HG02623 (cell line): ENCODE data around the gene PRG3.
A peak's percentile ranks its signal among the peaks of the same experiment; 100 is the strongest.
"Not testable (repeated sequence)": the region's sequence is repeated elsewhere in the genome, so short reads cannot be mapped to it uniquely, and the experiment has no call there.

Experiments
- ATAC-seq: cut with Tn5 transposase; IDR thresholded peaks from one replicate; pipeline ENCODE4 v1.9.1; 2021; ENCODE audit warnings: moderate library complexity; ENCODE audit not compliant: unreplicated experiment

Gene PRG3

DNA sequence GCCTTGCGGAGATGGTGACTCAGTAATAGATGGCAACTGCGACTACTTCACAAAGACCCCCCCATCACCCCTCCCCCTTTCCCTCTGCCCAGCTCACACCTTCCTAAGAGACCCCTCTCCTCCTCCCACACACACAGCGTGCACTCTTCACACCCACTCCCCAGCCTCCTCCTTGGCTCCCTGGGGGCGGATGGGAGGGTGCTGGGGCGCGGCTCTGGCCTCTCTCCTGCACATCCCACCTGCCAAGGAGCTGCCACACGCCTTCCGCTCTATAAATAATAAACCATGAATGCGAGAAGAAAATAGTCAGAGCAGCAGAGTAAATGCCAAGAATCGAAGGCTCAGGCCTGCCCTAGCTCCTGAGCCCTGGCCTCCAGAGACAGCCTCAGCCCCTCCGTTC is 38.2 kb downstream of the PRG3 start:
- ATAC-seq = no peak

DNA sequence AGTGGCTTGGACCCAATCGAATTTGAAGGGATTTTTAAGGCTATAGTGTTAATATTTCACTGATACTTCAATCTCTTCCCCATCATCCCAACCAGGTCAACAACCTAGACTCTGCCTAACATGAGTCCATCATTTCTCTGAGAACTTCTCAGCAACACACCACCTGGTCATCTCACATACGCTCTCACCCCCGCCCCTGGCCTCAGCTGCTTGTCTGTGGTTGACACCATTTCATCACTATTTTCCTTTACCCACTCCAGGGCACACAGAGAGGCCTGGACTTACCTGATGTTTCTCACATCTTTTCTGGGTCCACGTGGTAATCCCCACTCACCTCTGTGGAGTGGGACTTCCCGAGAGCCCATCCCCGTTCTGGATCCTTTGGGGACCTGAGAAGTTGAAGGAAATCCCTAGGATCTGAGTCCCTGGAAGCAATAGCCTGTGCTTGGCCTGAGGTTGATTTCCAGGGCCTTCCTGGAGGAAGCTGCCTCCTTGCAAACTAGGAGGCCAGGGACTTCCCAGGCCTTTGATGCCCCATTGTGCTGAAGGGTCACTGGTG is 39.6 kb downstream of the PRG3 start:
- ATAC-seq = no peak

DNA sequence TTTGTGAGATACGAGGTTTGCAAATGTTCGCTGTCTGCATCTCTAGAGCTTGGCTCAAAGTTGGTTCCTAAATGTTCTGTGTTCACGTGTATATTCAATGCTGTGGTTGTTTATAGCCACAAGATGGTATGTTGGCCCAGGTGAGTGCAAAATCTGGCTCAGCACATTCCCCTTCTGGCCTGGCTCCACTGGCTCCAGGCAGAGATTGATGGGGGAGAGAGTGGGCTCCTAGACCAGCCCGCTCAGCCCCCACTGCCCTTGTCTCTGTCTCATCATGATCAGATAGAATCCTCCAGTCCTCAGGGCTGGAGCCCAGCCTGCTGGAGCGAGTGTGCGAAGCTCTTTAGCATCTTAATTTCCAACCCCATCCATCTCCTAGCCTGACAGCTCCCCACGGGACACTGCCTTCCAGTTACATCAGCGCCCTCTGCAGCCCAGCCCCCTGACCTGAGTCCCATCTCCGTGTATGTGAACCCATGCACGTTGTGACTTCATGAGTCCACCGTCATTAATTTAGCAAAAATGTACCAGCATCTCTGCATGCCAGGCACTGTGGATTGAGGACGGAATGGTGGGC is 40.8 kb downstream of the PRG3 start:
- ATAC-seq = no peak

DNA sequence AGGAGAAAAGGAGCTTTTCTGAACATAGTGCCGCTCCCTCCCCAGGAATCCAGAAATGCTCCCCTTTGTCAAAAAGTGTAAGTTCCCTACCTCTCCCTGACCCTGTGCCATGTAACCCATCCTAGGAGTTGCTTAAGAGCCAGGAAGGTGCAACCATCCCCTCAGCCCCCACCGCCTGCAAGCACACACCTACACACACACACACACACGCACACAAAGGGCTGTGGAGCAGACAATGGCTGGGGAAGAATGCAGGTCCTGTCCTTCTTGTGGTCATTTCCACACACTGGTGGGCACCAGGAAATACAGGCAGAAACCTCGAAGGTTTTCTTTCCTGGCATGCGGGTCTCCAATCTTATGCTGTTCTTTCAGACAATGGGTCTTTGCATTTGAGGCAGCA is 41.6 kb downstream of the PRG3 start:
- no peak for ATAC-seq

DNA sequence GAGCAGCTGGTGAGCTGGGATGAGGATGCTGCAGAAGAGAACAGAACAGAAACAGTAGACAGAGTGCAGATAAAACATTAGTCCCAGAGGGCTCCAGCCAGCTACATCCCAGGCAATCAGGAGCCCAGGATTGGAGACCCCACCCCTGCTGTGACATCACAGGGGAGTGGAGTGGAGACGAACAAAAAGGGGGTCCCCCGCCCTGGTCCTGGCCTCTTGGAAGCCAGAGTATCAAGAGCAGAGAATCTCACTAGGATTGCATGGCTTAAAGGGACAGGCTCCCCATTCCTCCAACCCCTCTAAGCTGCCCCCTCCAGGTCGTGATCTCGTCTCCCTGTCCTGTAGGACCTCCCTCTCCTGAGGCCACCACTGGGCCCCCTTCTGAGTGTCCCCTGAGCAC is 42.8 kb downstream of the PRG3 start, which contains the start of gene P2RX3:
Gene P2RX3, plus strand, starts transcription at position 211 of the 400 bp plus-strand sequence. CDS start 199 bp downstream, outside the sequence.
- no peak for ATAC-seq

DNA sequence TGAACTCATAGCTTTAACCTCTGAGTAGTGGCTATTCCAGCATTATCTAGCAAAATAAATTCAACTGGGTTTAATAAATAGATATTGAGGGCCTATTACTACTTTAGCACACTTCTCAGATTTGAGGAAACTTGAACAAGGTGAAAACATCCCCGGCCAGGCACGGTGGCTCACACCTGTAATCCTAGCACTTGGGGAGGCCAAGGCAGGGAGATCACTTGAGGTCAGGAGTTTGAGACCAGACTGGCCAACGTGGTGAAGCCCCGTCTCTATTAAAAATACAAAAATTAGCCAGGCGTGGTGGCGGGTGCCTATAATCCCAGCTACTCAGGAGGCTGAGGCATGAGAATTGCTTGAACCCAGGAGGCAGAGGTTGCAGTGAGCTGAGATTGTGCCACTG is 44.1 kb downstream of the PRG3 start:
- not testable (repeated sequence) for ATAC-seq

DNA sequence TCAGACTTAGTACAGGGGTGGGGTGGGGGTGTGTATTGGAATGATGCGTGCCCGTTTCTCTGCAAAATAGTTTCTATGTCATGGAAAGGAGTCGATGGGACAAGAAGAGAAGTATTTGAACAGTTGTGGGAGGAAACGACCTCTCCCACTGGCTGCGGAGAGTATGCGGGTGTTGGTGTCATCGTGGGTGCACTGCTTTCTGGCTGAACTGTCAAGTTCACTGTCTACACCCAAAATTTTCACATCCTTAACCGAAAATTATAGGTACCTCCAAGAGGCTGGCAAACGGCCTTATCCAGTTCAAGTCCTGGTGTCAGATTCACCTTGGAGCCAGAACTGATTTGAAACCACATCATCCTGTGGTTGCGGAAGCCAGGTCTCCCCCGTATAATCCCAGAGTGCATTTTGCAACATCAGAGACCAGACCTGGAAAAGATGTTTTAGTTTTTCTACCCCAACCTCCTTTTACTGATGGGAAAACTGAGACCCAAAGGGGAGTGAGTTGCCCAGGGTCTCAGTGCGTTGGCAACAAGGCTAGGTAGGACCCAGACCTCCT is 44.8 kb downstream of the PRG3 start:
- no peak for ATAC-seq

DNA sequence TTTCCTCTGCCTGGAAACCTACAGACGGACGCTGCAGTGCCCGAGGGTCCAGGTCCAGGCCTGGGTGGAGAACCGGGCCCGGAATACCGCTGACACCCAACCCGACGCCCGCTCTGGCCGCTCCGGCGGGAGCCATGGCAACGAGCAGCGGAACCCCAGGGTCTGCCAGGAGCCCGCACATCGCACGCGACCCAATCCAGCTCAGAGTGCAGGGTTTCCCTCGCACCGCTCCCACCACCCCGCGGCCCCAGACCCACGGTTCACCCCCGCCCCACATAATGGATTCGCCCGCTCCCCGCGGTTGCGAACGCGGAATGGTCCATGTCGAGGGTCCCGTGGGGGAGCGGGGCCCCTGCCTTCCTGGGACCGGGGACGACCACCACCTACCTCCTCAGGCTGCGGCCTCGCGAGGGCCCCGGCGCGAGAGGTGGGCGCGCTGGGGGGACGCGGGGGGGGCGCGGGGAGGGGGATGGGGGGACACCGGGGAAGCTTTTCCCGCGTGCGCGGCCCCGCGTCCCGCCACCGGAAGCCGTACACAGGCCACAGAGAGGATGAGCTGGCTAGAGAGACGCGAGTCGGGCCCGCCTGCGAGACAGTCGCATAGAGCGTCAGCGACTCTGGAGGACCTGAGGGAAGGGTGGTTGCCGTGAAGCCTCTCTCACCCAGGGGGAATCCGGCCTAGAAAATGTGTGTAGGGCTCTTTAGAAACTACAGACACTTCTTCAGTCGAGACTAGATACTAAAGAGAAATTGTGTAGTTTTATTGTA is 45.4 kb downstream of the PRG3 start, which contains the start of gene SSRP1:
Gene SSRP1, minus strand, starts transcription at position 550 of the 768 bp plus-strand sequence. CDS start 771 bp downstream, outside the sequence.
- ATAC-seq = peak; percentile 99

DNA sequence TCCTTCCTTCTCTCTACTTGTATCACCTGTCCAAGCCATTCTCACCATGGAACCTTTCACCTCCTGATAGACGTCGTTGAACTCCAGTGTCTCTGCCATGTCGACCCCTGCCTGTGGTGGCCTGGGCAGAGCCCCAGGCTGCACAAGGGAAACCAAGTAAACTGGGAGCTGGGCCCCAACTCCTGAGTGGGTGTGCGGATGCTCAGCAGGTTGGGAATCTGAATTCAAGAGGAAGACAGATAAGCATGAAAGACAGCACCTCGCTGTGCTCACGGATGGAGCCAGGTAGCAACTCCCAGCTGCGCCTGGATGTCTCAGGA is 46.0 kb downstream of the PRG3 start:
- ATAC-seq = no peak

DNA sequence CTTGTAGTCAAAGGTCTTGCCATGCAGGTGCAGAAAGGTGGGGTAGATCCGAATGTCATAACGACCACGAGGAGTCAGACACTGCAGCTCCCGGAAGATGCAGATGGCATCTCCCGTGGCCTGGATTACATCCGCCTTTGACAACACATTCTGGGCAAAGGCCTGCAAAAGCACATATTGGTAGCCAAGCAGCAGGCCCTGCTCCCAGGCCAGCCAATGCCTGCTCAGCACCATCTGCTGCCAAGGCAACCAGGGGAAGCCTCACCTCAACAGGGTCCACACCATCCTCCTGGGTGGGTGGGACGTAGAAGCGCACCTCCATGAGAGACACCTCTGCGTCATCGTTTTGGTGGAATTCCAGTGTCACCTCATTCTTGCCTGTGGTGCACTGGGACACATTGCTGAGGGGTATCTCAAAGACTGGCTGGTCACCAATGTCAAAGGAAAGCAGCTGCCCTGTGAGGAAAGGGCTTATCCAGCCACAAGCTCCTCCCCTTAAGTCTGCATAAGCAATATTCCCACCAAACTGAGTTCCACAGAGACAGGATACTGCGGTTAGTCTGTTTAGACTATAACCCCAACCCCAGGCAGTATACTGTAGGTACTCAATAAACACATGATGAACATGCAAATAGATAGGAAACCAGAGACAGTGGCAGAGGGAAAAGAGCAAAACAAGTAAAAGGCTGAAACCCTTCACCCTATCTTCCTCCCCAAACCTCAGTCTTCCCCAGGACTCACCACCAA is 48.1 kb downstream of the PRG3 start:
- ATAC-seq = no peak

DNA sequence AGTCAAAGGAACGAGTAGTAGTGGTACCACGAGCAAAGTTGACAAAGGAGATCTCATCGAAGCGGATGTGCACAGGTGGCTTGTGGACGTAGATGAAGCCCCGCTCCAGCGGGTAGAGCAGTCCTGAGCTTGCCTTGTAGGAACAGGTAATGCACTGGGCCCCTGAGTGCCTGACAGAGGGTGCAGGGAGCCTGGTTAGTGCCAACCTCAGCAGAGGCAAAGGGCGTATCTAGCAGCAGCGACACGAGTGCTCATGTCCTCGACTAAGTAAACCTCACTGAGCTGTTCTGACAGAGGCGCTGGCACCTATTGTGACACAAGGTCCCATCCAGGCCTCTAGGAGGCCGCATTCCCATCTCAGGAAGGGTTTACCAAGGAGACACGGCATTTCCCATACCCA is 49.2 kb downstream of the PRG3 start:
- no peak for ATAC-seq

DNA sequence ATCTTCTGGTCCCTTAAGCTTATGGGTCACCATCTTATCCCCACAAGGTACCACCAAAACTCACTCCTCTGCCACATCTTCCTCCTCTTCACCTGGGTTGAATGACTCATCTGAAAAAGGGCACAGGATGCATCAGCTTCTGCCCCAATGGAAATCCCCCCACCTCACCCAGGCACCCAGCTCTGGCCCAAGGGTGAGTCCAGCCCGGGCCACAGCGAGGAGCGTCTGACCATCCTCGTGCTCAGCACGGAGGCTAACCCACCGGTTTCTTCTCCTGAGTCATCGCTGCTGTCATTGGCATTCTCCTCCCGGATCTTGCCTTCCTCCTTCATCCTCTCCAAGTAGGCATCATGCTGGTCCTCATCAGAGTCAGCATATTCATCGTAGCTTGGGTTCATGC is 50.9 kb downstream of the PRG3 start:
- no peak for ATAC-seq

DNA sequence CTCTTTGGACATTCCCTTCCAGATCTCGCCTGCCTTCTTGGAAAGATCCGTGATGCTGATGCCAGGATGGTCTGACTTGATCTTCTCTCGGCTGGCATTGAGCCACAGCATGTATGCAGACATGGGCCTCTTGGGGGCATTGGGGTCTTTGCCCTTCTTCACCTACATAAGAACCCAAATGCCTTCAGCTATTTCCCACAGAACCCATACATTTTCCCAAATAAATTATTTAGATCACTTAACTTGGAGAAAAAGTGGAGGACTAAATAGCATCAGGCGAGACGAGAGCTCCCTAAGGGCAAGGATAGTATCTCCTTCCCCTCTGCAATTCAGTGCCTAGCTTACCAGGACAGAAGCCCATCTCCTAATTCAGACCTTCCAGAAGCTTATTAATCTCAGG is 53.2 kb downstream of the PRG3 start:
- no peak for ATAC-seq
